DMS153 treated with DMSO at 0.1 percent for 48 hours (cell line): ENCODE data around the gene CD81.

ENCODE experiments used
- DNase-seq: peaks from one replicate; lab custom pipeline; 2025; ENCODE audit not compliant: unreplicated experiment; lab: John Stamatoyannopoulos, UW

The CD81 gene

GRCh38 chr11:2374456-2375201, 2.5 kb upstream of the CD81 start:
- DNase-seq, result no peak

- no peak for DNase-seq
Observed at GRCh38 chr11:2375341-2375853, 1.7 kb upstream of the CD81 start.

- DNase-seq, result no peak
Observed at GRCh38 chr11:2375964-2376551, 1.1 kb upstream of the CD81 start.

- DNase-seq, result no peak
Observed at GRCh38 chr11:2377511-2378443, 667 bp downstream of the CD81 start.

GRCh38 chr11:2378527-2379210, 1.6 kb downstream of the CD81 start:
- no peak for DNase-seq

GRCh38 chr11:2379466-2380174, 2.5 kb downstream of the CD81 start:
- DNase-seq, result no peak

- DNase-seq, result no peak
Observed at GRCh38 chr11:2380396-2380795, 3.3 kb downstream of the CD81 start.

- DNase-seq, result no peak
Observed at GRCh38 chr11:2380807-2381350, 3.8 kb downstream of the CD81 start.

GRCh38 chr11:2381494-2382128, 4.5 kb downstream of the CD81 start:
- DNase-seq, result no peak

GRCh38 chr11:2382129-2382517, 5.0 kb downstream of the CD81 start:
- DNase-seq, result no peak

- DNase-seq, result no peak
Observed at GRCh38 chr11:2382936-2383851, 6.1 kb downstream of the CD81 start.

GRCh38 chr11:2383852-2384804, 7.0 kb downstream of the CD81 start:
- no peak for DNase-seq

GRCh38 chr11:2385156-2386151, 8.3 kb downstream of the CD81 start:
- DNase-seq, result no peak

GRCh38 chr11:2386591-2386990, 9.5 kb downstream of the CD81 start:
- DNase-seq, result no peak

GRCh38 chr11:2387266-2387987, 10.3 kb downstream of the CD81 start:
- no peak for DNase-seq
